HepG2 (cell line): Measurements from ENCODE around the gene TLDC2. TPM values are rescaled to one million over a fixed set of nuclear protein-coding genes. Genes with fewer than 3 reads are reported as not detected.

Source experiments
- ATAC-seq: fragments of 200-7000 bp; cut with Tn5 transposase; 3 replicates; pipeline ENCODE4 v1.9.1; 2020; ENCODE audit warnings: mild to moderate bottlenecking, moderate library complexity
- BruUV-seq: library from RNA; stranded (reverse); fragments of 400-500 nt; replicated peaks from 2 replicates; lab custom pipeline; 2021; lab: Mats Ljungman, UMichigan
- CTCF ChIA-PET: fragments of 300-600 bp; formaldehyde crosslinking; extraction: SDS; loops from one replicate; lab custom pipeline; 2021; ENCODE audit warnings: low total read pairs, inconsistent platforms, low intra/inter-chr PET ratio; lab: Yijun Ruan, JAX
- POLR2A ChIA-PET: fragments of 350-600 bp; sonication (Branson Sonifier 250); formaldehyde crosslinking; loops from one replicate; lab custom pipeline; 2020; ENCODE audit warnings: antibody characterized with exemption, inconsistent platforms; lab: Yijun Ruan, JAX
- DNase-seq: peaks from one replicate; pipeline ENCODE4 v3.0.0-alpha.2; 2015; ENCODE audit warnings: low spot score
- FAIRE-seq: peaks from 3 replicates; lab custom pipeline; 2011; peaks lifted over from hg19 to GRCh38; lab: Jason Lieb, UNC
- H2AFZ ChIP-seq: one replicate; pipeline ENCODE4 v1.6.1; 2011; ENCODE audit warnings: low read length, inconsistent platforms
- H3K27ac ChIP-seq: fragments of 300-600 bp; 3 replicates; pipeline ENCODE4 v1.8.0; 2011; ENCODE audit warnings: mixed run types, mild to moderate bottlenecking, mixed read lengths, low read length, inconsistent platforms; ENCODE audit not compliant: insufficient read depth; ENCODE audit errors: extremely low read length
- H3K27me3 ChIP-seq, 2 experiments: fragments of 200-600 bp in 1 of 2; 2 replicates in 1 of 2; 3 replicates in 1 of 2; pipeline versions ENCODE4 v1.6.0 to v1.8.0; 2011; ENCODE audit warnings: low read length in 2 of 2, mild to moderate bottlenecking in 2 of 2, moderate library complexity in 2 of 2, inconsistent platforms in 1 of 2; ENCODE audit not compliant: insufficient read depth in 2 of 2, control insufficient read depth in 1 of 2
- H3K36me3 ChIP-seq, 2 experiments: fragments of 200-600 bp in 1 of 2; replicated peaks in 1 of 2; 2 replicates in 1 of 2; 3 replicates in 1 of 2; pipeline versions ENCODE4 v1.5.1 to v1.8.0; 2011; ENCODE audit warnings: low read length in 2 of 2, inconsistent platforms in 1 of 2; ENCODE audit not compliant: insufficient read depth in 2 of 2, control insufficient read depth in 1 of 2
- H3K4me1 ChIP-seq: 2 replicates; pipeline ENCODE4 v1.5.1; 2012; ENCODE audit warnings: low read length, inconsistent platforms; ENCODE audit not compliant: insufficient read depth
- H3K4me2 ChIP-seq: 2 replicates; pipeline ENCODE4 v1.6.0; 2011; ENCODE audit warnings: low read depth, low read length, inconsistent platforms
- H3K4me3 ChIP-seq, 3 experiments: fragments of 200-600 bp in 1 of 3; sonication (generic), shearing (Covaris generic) in 1 of 3; replicated peaks in 1 of 3; 2 replicates each; pipeline ENCODE4 v1.5.1; 2011 to 2016; ENCODE audit warnings: low read length in 3 of 3, inconsistent platforms in 2 of 3, low read depth in 2 of 3, mild to moderate bottlenecking in 2 of 3, control low read depth in 1 of 3, mixed read lengths in 1 of 3; ENCODE audit not compliant: insufficient read depth in 1 of 3
- H3K79me2 ChIP-seq: one replicate; pipeline ENCODE4 v1.6.1; 2011; ENCODE audit warnings: low read length, inconsistent platforms; ENCODE audit not compliant: insufficient read depth
- H3K9ac ChIP-seq: 2 replicates; pipeline ENCODE4 v1.6.0; 2011; ENCODE audit warnings: mild to moderate bottlenecking, low read depth, low read length, inconsistent platforms; ENCODE audit not compliant: insufficient read depth
- H3K9me3 ChIP-seq: 2 replicates; pipeline ENCODE4 v1.5.1; 2012; ENCODE audit warnings: mild to moderate bottlenecking, low read length
- H4K20me1 ChIP-seq: 2 replicates; pipeline ENCODE4 v1.6.0; 2011; ENCODE audit warnings: inconsistent platforms, mild to moderate bottlenecking, low read length, moderate library complexity; ENCODE audit not compliant: insufficient read depth
- ATF7 ChIP-seq, 2 experiments: fragments of 450-650 bp in 1 of 2; sonication (generic) in 1 of 2; formaldehyde crosslinking in 1 of 2; IDR thresholded peaks; 2 replicates each; pipeline versions ENCODE4 v1.4.0 to v1.6.1; 2016 to 2020; ENCODE audit warnings: antibody characterized with exemption in 1 of 2, mild to moderate bottlenecking in 1 of 2, missing genetic modification reagents in 1 of 2
- BRD4 ChIP-seq: sonication (generic); formaldehyde crosslinking; IDR thresholded peaks from 2 replicates; pipeline ENCODE4 v1.4.0; 2020; ENCODE audit warnings: missing genetic modification reagents
- CEBPG ChIP-seq: IDR thresholded peaks from 2 replicates; pipeline ENCODE4 v1.6.1; 2016
- CSRNP2 ChIP-seq: sonication (generic); formaldehyde crosslinking; conservative IDR thresholded peaks from 2 replicates; pipeline ENCODE4 v1.8.0; 2022; ENCODE audit warnings: low read depth, missing genetic modification reagents
- MAZ ChIP-seq, 2 experiments: sonication (generic) in 1 of 2; formaldehyde crosslinking in 1 of 2; IDR thresholded peaks; 2 replicates each; pipeline versions ENCODE4 v1.5.0 to v1.6.1; 2012 to 2020; ENCODE audit warnings: low read depth in 2 of 2, mild to moderate bottlenecking in 2 of 2, borderline replicate concordance in 1 of 2, improper control_type of control experiment in 1 of 2, low read length in 1 of 2, missing genetic modification reagents in 1 of 2, moderate library complexity in 1 of 2
- SOX5 ChIP-seq: IDR thresholded peaks from 2 replicates; pipeline ENCODE4 v1.6.1; 2016; ENCODE audit warnings: borderline replicate concordance
- ZBTB20 ChIP-seq: sonication (generic); formaldehyde crosslinking; IDR thresholded peaks from 2 replicates; pipeline ENCODE4 v1.8.1; 2023; ENCODE audit warnings: missing genetic modification reagents, low read depth, mild to moderate bottlenecking, borderline replicate concordance
- ZNF318 ChIP-seq: sonication (generic); formaldehyde crosslinking; IDR thresholded peaks from 2 replicates; pipeline ENCODE4 v1.4.0; 2020; ENCODE audit warnings: mild to moderate bottlenecking, missing genetic modification reagents
- ZNF563 ChIP-seq: sonication (generic); formaldehyde crosslinking; IDR thresholded peaks from 2 replicates; pipeline ENCODE4 v1.8.0; 2022; ENCODE audit warnings: mild to moderate bottlenecking, moderate library complexity, missing genetic modification reagents
- ZNF629 ChIP-seq: sonication (generic); formaldehyde crosslinking; conservative IDR thresholded peaks from 2 replicates; pipeline ENCODE4 v1.5.0; 2020; ENCODE audit warnings: missing genetic modification reagents
- WGBS: methylation state at CpG from one replicate; pipeline ENCODE4 v1.1.6; 2017; ENCODE audit warnings: low lambda C conversion rate; 5-methylcytosine and 5-hydroxymethylcytosine counted together
- in situ Hi-C: cut with HindIII; loops from 2 replicates; pipeline ENCODE4 v1.10.0; 2017; ENCODE audit warnings: low pct_unique_long_range_greater_than_20kb; ENCODE audit not compliant: extremely low pct_ligation_motif_present
- intact Hi-C: fragments of 100-400 bp; cut with micrococcal nuclease; formaldehyde crosslinking; loops from one replicate; pipeline ENCODE4 v1.10.0; 2022; ENCODE audit not compliant: unreplicated experiment
- polyA plus RNA-seq, 8 experiments: library from polyadenylated mRNA; depleted of rRNA in 3 of 8; stranded (reverse) in 7 of 8; unstranded in 1 of 8; fragments of >200 nt; fragmentation: Illumina TruSeq in 4 of 8; extraction: Trizol in 4 of 8; gene quantifications; 2 replicates each; pipeline versions ENCODE4 v1.2.1 to v1.2.3, GENCODE V29; 2011 to 2016; ENCODE audit warnings: low read depth in 4 of 8, missing spikeins in 1 of 8, mixed read lengths in 1 of 8; ENCODE audit not compliant: insufficient read depth in 1 of 8
- total RNA-seq, 5 experiments: library from RNA; depleted of rRNA; stranded (reverse); fragments of >200 nt; fragmentation: Illumina TruSeq; extraction: Trizol; gene quantifications; 2 replicates each; pipeline ENCODE4 v1.2.3, GENCODE V29; 2016; ENCODE audit warnings: low read depth in 1 of 5

The TLDC2 gene
- total and polyA plus RNA-seq, 2 of the 13 experiments (the other 11 are each of a cell fraction or from before 2014, with no cell fraction given), result 1.5 to 1.6 TPM

DNA sequence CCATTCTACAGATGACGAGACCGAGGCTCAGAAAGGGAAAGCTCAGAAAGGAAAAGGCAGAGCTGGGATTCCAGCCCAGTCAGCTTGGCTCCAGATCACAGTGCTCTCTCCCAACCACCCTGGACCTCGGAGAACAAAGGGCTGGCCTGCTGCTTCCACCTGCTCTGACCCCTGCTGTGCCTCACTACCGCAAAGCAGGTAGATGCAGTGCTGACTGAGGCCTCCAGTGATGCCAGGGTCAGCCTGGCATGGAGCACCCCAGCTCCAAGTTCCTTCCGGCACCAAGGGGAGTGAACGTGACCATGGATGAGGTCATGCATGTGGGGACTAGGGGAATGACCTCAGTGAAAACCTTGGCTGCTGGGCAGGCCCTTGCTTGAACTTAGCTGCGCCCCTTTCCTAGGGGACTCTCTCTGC, 20.7 kb upstream of the TLDC2 start:
- POLR2A ChIA-PET, result interaction anchor here (1.5 to 2.0 kb wide), 3 partner anchors 8 to 18 kb away, joined by 3 to 7 read pairs (median 4); a partner anchor contains a TSS
- no peak for FAIRE-seq
- CTCF ChIA-PET, result no interaction called here
- H3K4me1 ChIP-seq, result peaks cover 15% of the 10 kb centered on the region
- intact Hi-C loops (no loop called here), in situ Hi-C loops (no loop called here)
- ATAC-seq, result no peak; the same call in 2 of the 3 replicates
- H3K4me3 ChIP-seq, result no peak overlapping the region
- no peak overlapping the region for H3K27ac ChIP-seq
- 94% methylated on average over 7 of the region's 7 CpGs for WGBS
- peaks cover 0 to 3% of the 10 kb centered on the region in 2 experiments; a peak in 2 of 5 replicates for H3K36me3 ChIP-seq
- H3K4me2 ChIP-seq, result no peak overlapping the region
- no peak for DNase-seq
- no peak overlapping the region for H3K9ac ChIP-seq
- H3K27me3 ChIP-seq, result no peaks in the 10 kb centered on the region
- no TSS peak for BruUV-seq
- H2AFZ ChIP-seq, result no peak overlapping the region
- H3K79me2 ChIP-seq, result peaks cover 7% of the 10 kb centered on the region
- H3K9me3 ChIP-seq, result no peaks in the 10 kb centered on the region; the same call in 1 of the 2 replicates
- H4K20me1 ChIP-seq, result no peaks in the 10 kb centered on the region; the same call in 1 of the 2 replicates
- no peak for TF ChIP-seq ZNF318
- TF ChIP-seq SOX5 (CRISPR knock-in tag), result no peak
- TF ChIP-seq ZNF629 (CRISPR knock-in tag), result peak; percentile 89; the same call in 1 of the 2 replicates
- peak; percentile 15; the same call in 1 of the 2 replicates for TF ChIP-seq ZNF563
- TF ChIP-seq ATF7 (IDR thresholded peaks at IDR 0.05), result peak; percentile 84
- TF ChIP-seq ATF7 (CRISPR knock-in tag; IDR thresholded peaks at IDR 0.05), result no peak
- TF ChIP-seq MAZ (IDR thresholded peaks at IDR 0.05; ENCODE audit: borderline replicate concordance, low read depth, low read length), result no peak
- TF ChIP-seq MAZ (CRISPR knock-in tag; IDR thresholded peaks at IDR 0.05; ENCODE audit: low read depth), result no peak
- TF ChIP-seq BRD4 (CRISPR knock-in tag), result no peak
- TF ChIP-seq CEBPG, result no peak
- no peak for TF ChIP-seq CSRNP2 (CRISPR knock-in tag)
- TF ChIP-seq ZBTB20 (CRISPR knock-in tag), result no peak
